NB4 (cell line): ENCODE results near the gene GABRA6.

Source experiments
- DNase-seq: peaks from one replicate; pipeline ENCODE4 v3.0.0; 2010; ENCODE audit warnings: low read depth
- H3K4me3 ChIP-seq: one replicate; pipeline ENCODE4 v1.5.1; 2011; ENCODE audit warnings: mild to moderate bottlenecking, low read depth, low read length, moderate library complexity
- MYC ChIP-seq: IDR thresholded peaks from 2 replicates; pipeline ENCODE4 v1.6.1; 2011; ENCODE audit warnings: low read depth, low read length
- POLR2A ChIP-seq: IDR thresholded peaks from 2 replicates; pipeline ENCODE4 v1.6.1; 2011; ENCODE audit warnings: mild to moderate bottlenecking; ENCODE audit not compliant: insufficient read length; ENCODE audit errors: extremely low read depth
- TF ChIP-seq, protein P1 (sequence below): IDR thresholded peaks from one replicate; pipeline ENCODE4 v1.5.1; 2012; ENCODE audit warnings: low read depth, low read length
- TF ChIP-seq, protein P2 (sequence below): IDR thresholded peaks from 2 replicates; pipeline ENCODE4 v1.6.1; 2011; ENCODE audit warnings: low read depth, low read length

GABRA6 gene

DNA sequence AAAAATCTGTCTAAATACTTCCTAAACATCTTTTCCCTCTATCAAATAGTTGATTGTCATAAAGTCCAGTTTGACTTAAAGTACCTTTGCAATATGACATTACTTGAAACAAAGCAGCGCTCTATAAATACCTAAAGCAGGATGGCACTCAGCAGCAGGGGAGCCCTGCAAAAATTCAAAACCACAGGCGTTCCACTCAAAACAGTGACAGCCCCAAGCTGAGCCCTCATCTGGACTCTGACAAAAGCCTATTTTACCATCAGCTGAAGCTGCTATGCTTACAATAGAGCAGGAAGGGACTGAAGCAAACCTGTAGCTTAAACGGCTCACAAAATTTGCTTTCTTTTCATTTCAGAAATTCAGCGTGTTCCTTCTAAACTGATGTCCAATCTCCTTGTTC, 11.5 kb downstream of the GABRA6 start:
- H3K4me3 ChIP-seq, result no peak overlapping the region
- no peak for TF ChIP-seq POLR2A
- TF ChIP-seq, protein P1, sequence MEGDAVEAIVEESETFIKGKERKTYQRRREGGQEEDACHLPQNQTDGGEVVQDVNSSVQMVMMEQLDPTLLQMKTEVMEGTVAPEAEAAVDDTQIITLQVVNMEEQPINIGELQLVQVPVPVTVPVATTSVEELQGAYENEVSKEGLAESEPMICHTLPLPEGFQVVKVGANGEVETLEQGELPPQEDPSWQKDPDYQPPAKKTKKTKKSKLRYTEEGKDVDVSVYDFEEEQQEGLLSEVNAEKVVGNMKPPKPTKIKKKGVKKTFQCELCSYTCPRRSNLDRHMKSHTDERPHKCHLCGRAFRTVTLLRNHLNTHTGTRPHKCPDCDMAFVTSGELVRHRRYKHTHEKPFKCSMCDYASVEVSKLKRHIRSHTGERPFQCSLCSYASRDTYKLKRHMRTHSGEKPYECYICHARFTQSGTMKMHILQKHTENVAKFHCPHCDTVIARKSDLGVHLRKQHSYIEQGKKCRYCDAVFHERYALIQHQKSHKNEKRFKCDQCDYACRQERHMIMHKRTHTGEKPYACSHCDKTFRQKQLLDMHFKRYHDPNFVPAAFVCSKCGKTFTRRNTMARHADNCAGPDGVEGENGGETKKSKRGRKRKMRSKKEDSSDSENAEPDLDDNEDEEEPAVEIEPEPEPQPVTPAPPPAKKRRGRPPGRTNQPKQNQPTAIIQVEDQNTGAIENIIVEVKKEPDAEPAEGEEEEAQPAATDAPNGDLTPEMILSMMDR, result no peak
- TF ChIP-seq, protein P2, sequence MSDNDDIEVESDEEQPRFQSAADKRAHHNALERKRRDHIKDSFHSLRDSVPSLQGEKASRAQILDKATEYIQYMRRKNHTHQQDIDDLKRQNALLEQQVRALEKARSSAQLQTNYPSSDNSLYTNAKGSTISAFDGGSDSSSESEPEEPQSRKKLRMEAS, result no peak
- no peak for TF ChIP-seq MYC
- no peak for DNase-seq

- H3K4me3 ChIP-seq, result no peak overlapping the region
- no peak for DNase-seq
- TF ChIP-seq, protein P1, result no peak
- TF ChIP-seq POLR2A, result no peak
- TF ChIP-seq, protein P2, result no peak
- no peak for TF ChIP-seq MYC
These were observed 14.5 kb downstream of the GABRA6 start for GRCh38 chr5:161700065-161700464.

DNA sequence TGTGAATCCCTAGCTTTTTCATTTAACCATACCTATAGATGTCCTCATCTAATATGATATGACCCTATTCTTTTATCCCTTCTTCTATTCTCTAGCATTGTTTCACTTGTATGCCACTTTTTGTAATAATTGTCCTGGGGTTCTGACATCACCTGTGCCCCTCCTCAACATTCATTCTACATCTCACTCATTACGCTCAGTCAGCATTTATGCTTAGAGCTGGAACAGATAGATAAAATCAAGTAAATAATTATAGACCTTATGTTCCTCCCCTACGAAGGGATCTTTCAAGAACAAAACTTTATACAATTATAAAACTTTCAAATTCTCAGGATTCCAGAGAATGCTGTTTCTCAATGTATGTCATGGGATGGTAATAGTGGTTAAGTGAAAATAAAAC, 18.0 kb downstream of the GABRA6 start:
- no peak for DNase-seq
- TF ChIP-seq, protein P2, result no peak
- TF ChIP-seq MYC (no peak), POLR2A (no peak)
- TF ChIP-seq, protein P1, result no peak
- no peak overlapping the region for H3K4me3 ChIP-seq

GRCh38 chr5:161707382-161707781, 21.9 kb downstream of the GABRA6 start:
- TF ChIP-seq POLR2A (no peak), MYC (no peak)
- TF ChIP-seq, protein P2, result no peak
- TF ChIP-seq, protein P1, result no peak
- no peak for DNase-seq
- H3K4me3 ChIP-seq, result no peak overlapping the region

DNA sequence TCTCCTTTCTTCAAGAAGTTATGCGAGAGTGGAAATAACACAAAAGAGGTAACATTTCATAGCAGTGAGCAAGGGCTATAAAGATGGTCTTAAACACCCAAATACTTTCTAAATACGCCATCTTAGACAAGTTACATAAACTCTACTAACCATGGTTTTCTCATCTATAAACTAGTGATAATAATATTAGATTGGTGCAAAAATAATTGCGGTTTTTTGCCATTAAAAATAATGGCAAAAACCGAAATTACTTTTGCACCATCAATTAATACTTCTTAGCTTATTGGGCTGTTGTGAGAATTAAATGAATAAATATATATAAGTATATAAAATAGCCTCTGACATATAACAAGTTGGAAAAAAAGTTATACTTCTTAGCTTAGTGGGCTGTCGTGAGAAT, 23.7 kb downstream of the GABRA6 start:
- TF ChIP-seq POLR2A (no peak), MYC (no peak)
- TF ChIP-seq, protein P1, result no peak
- TF ChIP-seq, protein P2, result no peak
- no peak overlapping the region for H3K4me3 ChIP-seq
- no peak for DNase-seq

- no peak overlapping the region for H3K4me3 ChIP-seq
- DNase-seq, result no peak
- TF ChIP-seq, protein P1, result no peak
- TF ChIP-seq MYC, result no peak
- TF ChIP-seq, protein P2, result no peak
- no peak for TF ChIP-seq POLR2A
These were observed 27.5 kb downstream of the GABRA6 start for GRCh38 chr5:161713042-161713441.
